CD4-positive, alpha-beta T cell treated with Interferon gamma for 1 hour (primary cell): ENCODE measurements around the gene NEURL1.
A peak's percentile ranks its signal among the peaks of the same experiment; 100 is the strongest.

Source experiments
- DNase-seq: peaks from one replicate; pipeline ENCODE4 v3.0.0-alpha.2; 2020

Gene NEURL1

GRCh38 chr10:103493362-103493915, at the start of gene NEURL1:
Gene NEURL1 (plus strand): TSS chr10:103493705. CDS start chr10:103494388, 683 bp downstream.
- DNase-seq, result peak; percentile 6

- no peak for DNase-seq
Observed at GRCh38 chr10:103444478-103444877, 49.0 kb upstream of the NEURL1 start.

GRCh38 chr10:103445366-103445765, 48.1 kb upstream of the NEURL1 start:
- no peak for DNase-seq

GRCh38 chr10:103445767-103446567, 47.5 kb upstream of the NEURL1 start:
- DNase-seq, result no peak

GRCh38 chr10:103447187-103447586, 46.3 kb upstream of the NEURL1 start:
- DNase-seq, result no peak

- DNase-seq, result no peak
Observed at GRCh38 chr10:103448746-103449145, 44.8 kb upstream of the NEURL1 start.

GRCh38 chr10:103449208-103450144, 44.0 kb upstream of the NEURL1 start:
- no peak for DNase-seq

- DNase-seq, result no peak
Observed at GRCh38 chr10:103450201-103450695, 43.3 kb upstream of the NEURL1 start.

- DNase-seq, result peak; percentile 30
Observed at GRCh38 chr10:103451091-103451813, 42.3 kb upstream of the NEURL1 start.

- DNase-seq, result peak; percentile 38
Observed at GRCh38 chr10:103451831-103452505, 41.5 kb upstream of the NEURL1 start, which contains the start of gene CALHM2. Gene CALHM2 (minus strand): TSS chr10:103452370. CDS start chr10:103449941, 2,429 bp downstream.

- no peak for DNase-seq
Observed at GRCh38 chr10:103452506-103453230, 40.8 kb upstream of the NEURL1 start.

GRCh38 chr10:103454026-103454425, 39.5 kb upstream of the NEURL1 start:
- DNase-seq, result no peak

GRCh38 chr10:103455235-103455634, 38.3 kb upstream of the NEURL1 start:
- no peak for DNase-seq

- no peak for DNase-seq
Observed at GRCh38 chr10:103456074-103456660, 37.3 kb upstream of the NEURL1 start.

GRCh38 chr10:103457176-103457712, 36.3 kb upstream of the NEURL1 start:
- DNase-seq, result no peak

GRCh38 chr10:103457896-103458583, 35.5 kb upstream of the NEURL1 start:
- no peak for DNase-seq

- DNase-seq, result peak; percentile 7
Observed at GRCh38 chr10:103458720-103459119, 34.8 kb upstream of the NEURL1 start, which contains the start of gene CALHM1. Gene CALHM1 (minus strand): TSS chr10:103458900. CDS start chr10:103458751, 149 bp downstream.

GRCh38 chr10:103459615-103460014, 33.9 kb upstream of the NEURL1 start:
- DNase-seq, result no peak

- no peak for DNase-seq
Observed at GRCh38 chr10:103463499-103463898, 30.0 kb upstream of the NEURL1 start.
